GM15510 (cell line): ENCODE measurements around the gene CBLB.

ENCODE experiments used
- POLR2A ChIP-seq: IDR thresholded peaks from 3 replicates; pipeline ENCODE4 v1.6.1; 2011; ENCODE audit warnings: borderline replicate concordance; ENCODE audit not compliant: insufficient read length; ENCODE audit errors: extremely low read depth

The CBLB gene

DNA sequence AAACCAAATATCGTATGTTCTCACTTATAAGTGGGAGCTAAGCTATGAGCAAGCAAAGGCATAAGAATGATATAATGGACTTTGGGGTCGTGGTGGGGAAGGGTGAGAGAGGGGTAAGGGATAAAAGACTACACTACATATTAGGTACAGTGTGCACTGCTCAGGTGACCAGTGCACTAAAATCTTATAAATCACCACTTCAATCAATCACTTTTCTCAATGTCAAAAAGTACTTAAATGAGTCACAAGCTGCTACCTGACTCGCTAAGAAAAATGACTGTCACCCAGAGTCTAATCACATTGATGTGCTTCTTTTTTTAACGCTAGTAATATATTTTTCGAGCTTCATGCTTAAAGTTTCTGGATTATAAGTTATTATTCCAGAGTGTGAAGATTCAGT is 95.5 kb downstream of the CBLB start:
- TF ChIP-seq POLR2A = no peak

DNA sequence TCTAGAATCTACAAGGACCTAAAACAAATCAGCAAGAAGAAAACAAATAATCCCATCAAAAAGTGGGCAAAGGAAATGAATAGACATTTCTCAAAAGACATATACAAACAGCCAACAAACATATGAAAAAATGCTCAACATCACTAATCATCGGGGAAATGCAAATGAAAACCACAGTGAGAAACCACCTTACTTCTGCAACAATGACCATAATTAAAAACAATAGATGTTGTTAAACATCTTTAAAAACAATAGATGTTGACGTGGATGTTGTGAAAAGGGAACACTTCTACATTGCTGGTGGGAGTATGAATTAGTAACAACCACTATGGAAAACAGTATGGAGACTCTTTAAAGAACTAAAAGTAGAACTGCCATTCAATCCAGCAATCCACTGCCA is 96.2 kb downstream of the CBLB start:
- TF ChIP-seq POLR2A = no peak

DNA sequence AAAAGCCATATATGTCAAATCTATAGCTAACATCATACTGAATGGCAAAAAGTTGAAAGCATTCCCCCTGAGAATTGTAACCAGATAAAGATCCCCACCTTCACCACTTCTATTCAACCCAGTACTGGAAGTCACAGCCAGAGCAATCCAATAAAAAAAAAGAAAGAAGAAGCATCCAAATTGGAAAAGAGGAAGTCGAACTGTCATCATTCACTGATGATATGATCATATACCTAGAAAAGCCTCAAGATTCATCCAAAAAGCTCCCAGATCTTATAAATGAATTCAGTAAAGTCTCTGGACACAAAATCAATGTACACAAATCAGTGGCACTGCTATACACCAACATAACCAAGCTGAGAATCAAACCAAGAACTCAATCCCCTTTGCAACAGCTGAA is 97.4 kb downstream of the CBLB start:
- no peak for TF ChIP-seq POLR2A

DNA sequence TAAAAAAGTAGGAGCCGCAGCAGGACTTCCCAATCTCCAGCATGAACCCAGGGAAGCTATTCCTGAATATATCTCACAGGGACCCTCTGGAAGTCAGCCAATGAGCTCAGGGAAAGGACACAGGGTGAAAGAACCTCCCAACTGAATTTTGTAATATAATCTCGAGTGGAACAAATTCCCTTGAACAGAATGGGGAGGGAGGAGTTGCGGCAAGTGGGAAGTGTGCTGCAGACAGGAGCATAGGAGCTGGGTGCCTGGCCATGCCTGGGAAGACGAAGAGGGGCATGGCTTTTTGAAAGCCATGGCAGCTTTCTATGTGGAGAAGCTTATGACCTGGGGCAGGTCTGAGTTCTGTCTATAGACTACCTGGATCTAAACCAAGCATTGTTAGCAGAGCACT is 98.4 kb downstream of the CBLB start:
- TF ChIP-seq POLR2A = no peak

- TF ChIP-seq POLR2A = no peak
Observed at GRCh38 chr3:105767776-105768175, 101.0 kb downstream of the CBLB start.

DNA sequence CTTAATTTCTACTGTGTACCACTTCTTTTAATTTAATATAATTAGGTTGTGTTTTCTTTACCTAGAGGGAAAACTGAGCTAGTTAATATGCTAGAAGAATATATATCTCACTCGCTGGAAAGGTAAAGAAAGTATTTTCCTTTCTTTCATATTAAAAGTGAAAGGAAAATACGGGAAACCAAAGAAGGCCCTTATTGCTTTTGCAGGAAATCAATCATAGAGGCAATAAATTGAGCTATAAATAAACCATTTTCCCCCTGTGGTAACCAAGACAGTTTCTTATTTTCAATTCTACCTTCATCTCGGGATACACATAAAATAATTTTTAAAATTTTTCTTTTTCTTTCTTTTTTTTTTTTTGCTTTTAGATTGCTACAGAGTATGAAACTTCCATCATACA is 101.6 kb downstream of the CBLB start:
- no peak for TF ChIP-seq POLR2A

- no peak for TF ChIP-seq POLR2A
Observed at GRCh38 chr3:105765308-105765639, 103.5 kb downstream of the CBLB start.

GRCh38 chr3:105764378-105765307 is 104.2 kb downstream of the CBLB start:
- no peak for TF ChIP-seq POLR2A

DNA sequence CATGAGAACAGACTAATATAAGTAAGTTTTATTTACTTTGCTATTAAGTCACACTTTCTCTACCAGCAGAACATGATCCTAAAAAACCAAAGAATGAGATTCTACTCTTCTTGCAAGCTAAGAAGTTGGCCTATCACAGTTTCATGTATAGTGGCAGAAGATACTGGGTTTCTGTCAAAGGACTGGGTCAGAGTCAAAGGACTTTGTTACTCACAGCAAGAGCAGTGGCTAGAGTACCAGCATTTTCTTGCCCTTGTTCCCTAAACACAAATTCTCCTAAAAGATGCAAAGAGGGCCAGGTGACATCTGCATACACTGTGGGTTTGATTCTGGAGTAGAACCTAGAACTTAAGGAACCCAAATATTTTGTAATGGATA is 105.2 kb downstream of the CBLB start:
- no peak for TF ChIP-seq POLR2A

- no peak for TF ChIP-seq POLR2A
Observed at GRCh38 chr3:105762749-105763658, 105.8 kb downstream of the CBLB start.

GRCh38 chr3:105759442-105760078 is 109.3 kb downstream of the CBLB start:
- TF ChIP-seq POLR2A = no peak

DNA sequence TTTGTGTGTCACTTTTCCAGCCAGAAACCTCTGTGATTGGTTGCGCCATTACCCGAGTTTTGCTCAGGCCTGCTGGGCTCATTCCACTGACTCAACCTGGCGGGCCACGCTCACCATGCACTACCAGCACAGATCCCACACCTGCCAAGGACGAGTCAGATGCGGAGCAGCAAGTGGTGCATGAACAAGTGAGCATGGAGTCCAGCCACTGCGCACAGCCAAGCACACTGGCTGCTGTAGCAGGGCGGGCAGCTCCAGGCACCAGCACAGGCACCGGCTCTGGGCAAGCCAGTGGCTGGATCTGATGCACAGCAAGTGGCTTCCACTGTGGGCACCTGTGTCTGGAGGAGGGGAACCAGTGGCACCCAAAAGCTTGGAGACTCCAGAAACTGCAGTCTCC is 110.4 kb downstream of the CBLB start:
- TF ChIP-seq POLR2A = no peak

DNA sequence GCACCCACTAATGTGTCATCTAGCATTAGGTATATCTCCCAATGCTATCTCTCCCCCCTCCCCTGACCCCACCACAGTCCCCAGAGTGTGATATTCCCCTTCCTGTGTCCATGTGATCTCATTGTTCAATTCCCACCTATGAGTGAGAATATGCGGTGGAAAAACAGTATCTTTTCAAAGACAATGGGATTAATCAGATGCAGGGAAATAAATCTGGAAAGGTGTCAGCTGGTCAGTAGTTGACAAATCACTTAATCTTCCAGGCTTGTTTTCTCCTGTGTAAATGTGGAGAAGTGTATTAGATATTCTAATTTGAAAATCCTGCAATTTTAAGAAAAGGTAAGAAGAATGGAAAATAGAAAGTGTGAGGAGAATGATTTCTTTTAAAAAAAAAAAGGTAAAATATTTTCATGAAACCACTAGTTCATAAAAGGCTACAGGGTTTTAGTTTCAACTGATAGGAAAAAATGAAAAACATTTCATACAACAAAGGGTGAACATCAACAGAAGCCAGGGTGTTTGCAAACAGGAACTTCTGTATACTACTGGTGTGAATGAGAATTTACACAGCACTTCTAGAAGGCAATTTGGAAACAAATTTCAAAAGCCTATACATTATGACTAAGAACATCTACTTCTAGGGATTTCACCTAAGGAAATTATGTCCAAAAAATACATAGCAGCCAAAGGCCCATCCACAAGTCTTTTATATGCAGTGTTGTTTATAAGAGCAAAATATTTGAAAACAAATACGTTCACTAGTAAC is 113.5 kb downstream of the CBLB start:
- no peak for TF ChIP-seq POLR2A

GRCh38 chr3:105752791-105753415 is 115.9 kb downstream of the CBLB start:
- no peak for TF ChIP-seq POLR2A
